Measurements from ENCODE around the gene MYO1H.
A peak's percentile ranks its signal among the peaks of the same experiment; 100 is the strongest.

MYO1H gene

GRCh38 chr12:109475993-109476806 is 128.5 kb downstream of the MYO1H start:
- peak overlapping the region; percentile 87 for H3K4me3 ChIP-seq (ENCODE audit: low read depth, low read length)
- H3K27ac ChIP-seq (ENCODE audit: extremely low read depth, low read depth, low read length), result no peak overlapping the region; the same call in 1 of the 2 replicates
- H3K9me3 ChIP-seq (ENCODE audit: control insufficient read depth, insufficient read depth, low read depth, low read length), result no peaks in the 10 kb centered on the region
- TF ChIP-seq GLIS2 (tag by site-specific recombination; IDR thresholded peaks at IDR 0.05), result no peak
- no peak for TF ChIP-seq GLIS1 (tag by site-specific recombination; IDR thresholded peaks at IDR 0.05)
- no peak for TF ChIP-seq ZNF148 (tag by site-specific recombination; IDR thresholded peaks at IDR 0.05; ENCODE audit: borderline replicate concordance)
- TF ChIP-seq ZNF48 (tag by site-specific recombination; IDR thresholded peaks at IDR 0.05), result no peak
- ChIA-PET POLR2A (interaction anchor here (1.4 to 1.8 kb wide), 3 partner anchors 9 to 97 kb away, joined by 4 to 6 read pairs (median 5); partner anchors contain the start of genes MMAB and MVK), CTCF (interaction anchor here (0.9 to 6.5 kb wide), 2 partner anchors 42 to 49 kb away, joined by 3 to 38 read pairs; no protein-coding TSS in a partner anchor)
- H3K4me1 ChIP-seq (ENCODE audit: control insufficient read depth, insufficient read depth, low read length), result peaks cover 5% of the 10 kb centered on the region; the same call in 1 of the 2 replicates
- H3K36me3 ChIP-seq (ENCODE audit: control insufficient read depth in 2 of 2, insufficient read depth in 1 of 2, low read length in 2 of 2), result peaks cover 0 to 4% of the 10 kb centered on the region in 2 experiments; a peak in 1 of 3 replicates

GRCh38 chr12:109476807-109477184 is 129.1 kb downstream of the MYO1H start:
- ChIA-PET POLR2A (interaction anchor here (0.6 to 2.0 kb wide), 11 partner anchors 8 to 317 kb away, joined by 3 to 17 read pairs (median 4); partner anchors contain the start of genes FOXN4, MMAB and MVK), CTCF (interaction anchor here (0.6 to 6.5 kb wide), 3 partner anchors 19 to 50 kb away, joined by 3 to 38 read pairs (median 3); no protein-coding TSS in a partner anchor)
- Histone ChIP-seq H3K27ac (ENCODE audit: extremely low read depth, low read depth, low read length) (peak overlapping the region; percentile 90; the same call in 1 of the 2 replicates), H3K4me3 (ENCODE audit: low read depth, low read length) (peak overlapping the region; percentile 87), H3K4me1 (ENCODE audit: control insufficient read depth, insufficient read depth, low read length) (peaks cover 5% of the 10 kb centered on the region; the same call in 1 of the 2 replicates), H3K9me3 (ENCODE audit: control insufficient read depth, insufficient read depth, low read depth, low read length) (no peaks in the 10 kb centered on the region), H3K36me3 (ENCODE audit: control insufficient read depth in 2 of 2, insufficient read depth in 1 of 2, low read length in 2 of 2) (peaks cover 0 to 4% of the 10 kb centered on the region in 2 experiments; a peak in 1 of 3 replicates)
- TF ChIP-seq ZNF837 (tag by site-specific recombination; IDR thresholded peaks at IDR 0.05) (no peak), ZBTB44 (tag by site-specific recombination; IDR thresholded peaks at IDR 0.05) (no peak), ZNF792 (tag by site-specific recombination; IDR thresholded peaks at IDR 0.05) (0 out of 2 replicates have a peak, but pooled peaks have one; percentile 38), GLIS2 (tag by site-specific recombination; IDR thresholded peaks at IDR 0.05) (0 out of 2 replicates have a peak, but pooled peaks have one; percentile 3), ZBTB7A (tag by site-specific recombination; IDR thresholded peaks at IDR 0.05; ENCODE audit: low read depth) (0 out of 2 replicates have a peak, but pooled peaks have one; percentile 32), KLF9 (tag by site-specific recombination; IDR thresholded peaks at IDR 0.05; ENCODE audit: low read depth) (no peak), AEBP2 (tag by site-specific recombination; IDR thresholded peaks at IDR 0.05; ENCODE audit: borderline replicate concordance) (0 out of 2 replicates have a peak, but pooled peaks have one; percentile 2)

GRCh38 chr12:109477185-109477962 is 129.7 kb downstream of the MYO1H start, which contains the start of the genes KCTD10 and UBE3B:
KCTD10 (minus strand) TSS chr12:109477300; CDS start chr12:109477262, 38 bp downstream.
UBE3B (plus strand) TSS chr12:109477634; CDS start chr12:109483552, 5,918 bp downstream.
- H3K27ac ChIP-seq (ENCODE audit: extremely low read depth, low read depth, low read length), result peak within 1 kb of the TSS; percentile 90
- CTCF ChIA-PET, result interaction anchor here (0.5 to 6.5 kb wide), 4 partner anchors 20 to 983 kb away, joined by 3 to 38 read pairs (median 4); no protein-coding TSS in a partner anchor
- peak within 1 kb of the TSS; percentile 87 for H3K4me3 ChIP-seq (ENCODE audit: low read depth, low read length)
- no peaks in the 10 kb centered on the region for H3K9me3 ChIP-seq (ENCODE audit: control insufficient read depth, insufficient read depth, low read depth, low read length)
- H3K36me3 ChIP-seq (ENCODE audit: control insufficient read depth in 2 of 2, insufficient read depth in 1 of 2, low read length in 2 of 2), result peaks cover 0 to 4% of the 10 kb centered on the region in 2 experiments; a peak in 1 of 3 replicates
- peaks cover 5% of the 10 kb centered on the region; the same call in 1 of the 2 replicates for H3K4me1 ChIP-seq (ENCODE audit: control insufficient read depth, insufficient read depth, low read length)
- POLR2A ChIA-PET, result interaction anchor here (0.6 to 2.0 kb wide), 11 partner anchors 8 to 316 kb away, joined by 3 to 17 read pairs (median 4); partner anchors contain the start of genes FOXN4, MMAB and MVK
- peak; percentile 49; the same call in 1 of the 2 replicates for TF ChIP-seq ZNF645 (tag by site-specific recombination; IDR thresholded peaks at IDR 0.05)
- no peak for TF ChIP-seq ZBTB49 (tag by site-specific recombination; IDR thresholded peaks at IDR 0.05; ENCODE audit: low read depth)
- peak; percentile 89 for TF ChIP-seq ZNF664 (tag by site-specific recombination; IDR thresholded peaks at IDR 0.05)
- no peak for TF ChIP-seq ZNF791 (tag by site-specific recombination; IDR thresholded peaks at IDR 0.05)
- TF ChIP-seq ZNF23 (tag by site-specific recombination; IDR thresholded peaks at IDR 0.05; ENCODE audit: borderline replicate concordance), result peak; percentile 72; the same call in 1 of the 2 replicates
- no peak for TF ChIP-seq ZNF530 (tag by site-specific recombination; IDR thresholded peaks at IDR 0.05; ENCODE audit: low read depth)
- no peak; the same call in 1 of the 2 replicates for TF ChIP-seq ZNF16 (tag by site-specific recombination; IDR thresholded peaks at IDR 0.05; ENCODE audit: low read depth)
